Vagina (tissue), 2 donors: Measurements from ENCODE around the gene COL6A5.

Experiments
- POLR2A ChIP-seq, 2 donors: fragments of 450-650 bp; IDR thresholded peaks; one replicate each; pipeline ENCODE4 v1.6.1; 2017; ENCODE audit warnings: antibody characterized with exemption in 2 of 2, mild to moderate bottlenecking in 2 of 2, moderate library complexity in 2 of 2
- POLR2AphosphoS5 ChIP-seq, 2 donors: sonication (generic); formaldehyde crosslinking; IDR thresholded peaks; one replicate each; pipeline ENCODE4 v1.9.0; 2017; ENCODE audit warnings: antibody characterized with exemption in 2 of 2, mild to moderate bottlenecking in 2 of 2, low read depth in 1 of 2; ENCODE audit not compliant: insufficient read depth in 1 of 2

DNA sequence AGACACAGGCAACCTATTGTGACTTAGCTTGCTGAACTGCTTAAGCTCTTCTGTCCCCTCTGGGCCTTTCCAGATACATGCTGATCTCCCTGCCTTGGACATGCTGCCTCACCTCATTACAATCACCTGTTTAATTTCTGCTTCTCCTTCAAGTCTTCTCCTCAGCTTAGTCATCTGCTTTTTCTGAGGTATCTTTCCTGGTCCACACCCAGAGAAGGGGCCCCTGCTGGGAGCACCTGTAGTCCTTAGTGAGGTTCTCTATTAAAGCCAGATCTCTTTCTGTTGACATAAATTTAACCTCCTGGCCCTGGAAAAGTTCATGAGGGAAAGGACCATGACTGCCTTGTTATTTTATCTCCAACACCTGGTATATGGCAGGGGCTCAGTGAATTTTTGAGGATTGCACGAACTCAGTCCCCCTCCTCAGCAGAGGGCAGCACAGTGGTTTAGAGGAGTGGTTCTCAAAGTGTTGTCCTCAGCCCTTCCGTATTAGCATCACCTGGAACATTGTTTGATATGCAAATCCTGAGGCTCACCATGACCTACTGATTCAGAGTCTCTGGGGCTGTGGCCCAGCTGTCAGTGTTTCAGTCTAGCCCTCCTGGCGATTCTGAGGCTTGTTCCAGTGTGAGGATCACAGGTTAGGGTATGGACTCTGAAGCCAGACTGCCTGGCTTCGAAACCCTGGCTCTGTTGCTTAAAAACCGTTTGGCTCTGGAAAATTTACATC is 184.2 kb downstream of the COL6A5 start:
- TF ChIP-seq POLR2AphosphoS5 (IDR thresholded peaks at IDR 0.05; ENCODE audit: insufficient read depth in 1 of 2, low read depth in 1 of 2) (no peak), POLR2A (IDR thresholded peaks at IDR 0.05) (no peak)
